ENCODE data around the gene NPAT.

GRCh38 chr11:108237058-108237481 is 14.6 kb upstream of the NPAT start:
- TF ChIP-seq POLR2A (IDR thresholded peaks at IDR 0.05; ENCODE audit: low read length), result no peak
- TF ChIP-seq GATA1 (IDR thresholded peaks at IDR 0.05; ENCODE audit: low read depth, low read length), result no peak
